ENCODE results near the gene IGSF9B. TPM values are rescaled to one million over a fixed set of nuclear protein-coding genes. Genes with fewer than 3 reads are reported as not detected.

Gene IGSF9B
- total RNA-seq, 4 donors from 2014 or later = 6.6 to 15.0 (median 9.5) TPM

DNA sequence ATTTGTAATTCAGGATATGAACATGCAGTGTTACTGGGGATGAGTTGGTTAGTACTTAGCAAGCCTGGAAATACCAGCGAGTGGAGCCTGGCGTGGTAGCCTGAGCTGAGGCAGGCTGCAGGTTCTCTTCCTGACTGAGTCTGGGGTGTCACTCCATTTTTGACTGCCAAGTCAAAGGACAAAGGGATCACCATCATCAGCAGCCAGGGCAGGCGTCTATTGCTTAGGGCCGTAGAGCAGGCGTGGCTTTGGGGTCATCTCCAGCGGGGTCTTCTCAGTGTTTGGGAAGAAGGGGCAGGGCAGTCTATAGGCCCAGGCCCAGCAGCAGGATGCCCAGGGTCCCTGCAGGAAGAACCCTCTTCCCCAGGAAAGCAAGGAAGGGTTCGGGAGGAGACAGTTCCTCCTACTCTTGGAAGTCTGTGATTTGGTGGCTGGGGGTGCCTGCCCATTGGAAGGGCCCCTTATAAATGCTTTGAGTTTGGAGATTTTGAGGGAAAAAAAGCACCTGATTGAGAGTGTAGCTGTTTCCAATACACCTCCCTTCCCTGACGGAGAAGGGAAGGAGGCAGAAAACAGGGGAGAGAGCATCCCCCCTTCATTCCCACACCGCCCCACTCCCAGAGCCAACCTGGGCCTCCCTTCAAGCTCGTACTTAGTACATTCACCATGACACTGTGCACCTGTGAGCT is 60.0 kb downstream of the IGSF9B start:
- Histone ChIP-seq H3K4me1 (no peaks in the 10 kb centered on the region), H3K4me3 (no peak overlapping the region), H3K9me3 (no peaks in the 10 kb centered on the region), H3K27me3 (no peaks in the 10 kb centered on the region), H3K27ac (no peak overlapping the region), H3K36me3 (no peaks in the 10 kb centered on the region)
- 92% methylated on average over 9 of the region's 10 CpGs for WGBS
- DNase-seq (ENCODE audit: low spot score in 2 of 2) = peak; percentile 10 to 52
- TF ChIP-seq POLR2A (IDR thresholded peaks at IDR 0.05) = no peak
- TF ChIP-seq, protein P1, sequence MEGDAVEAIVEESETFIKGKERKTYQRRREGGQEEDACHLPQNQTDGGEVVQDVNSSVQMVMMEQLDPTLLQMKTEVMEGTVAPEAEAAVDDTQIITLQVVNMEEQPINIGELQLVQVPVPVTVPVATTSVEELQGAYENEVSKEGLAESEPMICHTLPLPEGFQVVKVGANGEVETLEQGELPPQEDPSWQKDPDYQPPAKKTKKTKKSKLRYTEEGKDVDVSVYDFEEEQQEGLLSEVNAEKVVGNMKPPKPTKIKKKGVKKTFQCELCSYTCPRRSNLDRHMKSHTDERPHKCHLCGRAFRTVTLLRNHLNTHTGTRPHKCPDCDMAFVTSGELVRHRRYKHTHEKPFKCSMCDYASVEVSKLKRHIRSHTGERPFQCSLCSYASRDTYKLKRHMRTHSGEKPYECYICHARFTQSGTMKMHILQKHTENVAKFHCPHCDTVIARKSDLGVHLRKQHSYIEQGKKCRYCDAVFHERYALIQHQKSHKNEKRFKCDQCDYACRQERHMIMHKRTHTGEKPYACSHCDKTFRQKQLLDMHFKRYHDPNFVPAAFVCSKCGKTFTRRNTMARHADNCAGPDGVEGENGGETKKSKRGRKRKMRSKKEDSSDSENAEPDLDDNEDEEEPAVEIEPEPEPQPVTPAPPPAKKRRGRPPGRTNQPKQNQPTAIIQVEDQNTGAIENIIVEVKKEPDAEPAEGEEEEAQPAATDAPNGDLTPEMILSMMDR (IDR thresholded peaks at IDR 0.05) = no peak

DNA sequence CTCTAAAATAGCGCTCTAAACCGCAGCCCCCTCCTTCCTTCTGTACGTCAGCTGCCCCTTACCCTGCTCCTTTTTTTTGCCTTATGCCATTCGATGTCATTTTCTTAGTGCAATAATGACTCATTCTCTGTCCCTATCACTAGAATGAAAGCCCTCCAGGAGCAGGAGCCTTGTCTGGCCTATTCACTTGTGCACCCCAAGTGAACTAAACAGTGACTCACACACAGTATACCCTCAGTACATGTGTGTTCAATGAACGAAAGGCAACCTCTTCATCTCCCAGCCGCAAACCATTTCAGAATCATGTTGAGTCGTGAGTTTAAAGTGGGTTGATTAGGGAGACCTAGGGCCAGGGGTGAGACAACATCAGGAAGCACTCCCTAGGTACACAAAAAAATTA is 60.7 kb downstream of the IGSF9B start:
- no peaks in the 10 kb centered on the region for H3K4me1 ChIP-seq
- no peaks in the 10 kb centered on the region for H3K27me3 ChIP-seq
- WGBS = 83% methylated on average over 7 of the region's 7 CpGs
- no peak overlapping the region for H3K4me3 ChIP-seq
- H3K36me3 ChIP-seq = no peaks in the 10 kb centered on the region
- TF ChIP-seq POLR2AphosphoS5 (IDR thresholded peaks at IDR 0.05) (no peak), POLR2A (IDR thresholded peaks at IDR 0.05) (no peak), EP300 (IDR thresholded peaks at IDR 0.05) (no peak)
- TF ChIP-seq, protein P1 (IDR thresholded peaks at IDR 0.05) = no peak
- DNase-seq (ENCODE audit: low spot score in 2 of 2) = peak; percentile 5 to 41
- H3K9me3 ChIP-seq = no peaks in the 10 kb centered on the region
- no peak overlapping the region for H3K27ac ChIP-seq

DNA sequence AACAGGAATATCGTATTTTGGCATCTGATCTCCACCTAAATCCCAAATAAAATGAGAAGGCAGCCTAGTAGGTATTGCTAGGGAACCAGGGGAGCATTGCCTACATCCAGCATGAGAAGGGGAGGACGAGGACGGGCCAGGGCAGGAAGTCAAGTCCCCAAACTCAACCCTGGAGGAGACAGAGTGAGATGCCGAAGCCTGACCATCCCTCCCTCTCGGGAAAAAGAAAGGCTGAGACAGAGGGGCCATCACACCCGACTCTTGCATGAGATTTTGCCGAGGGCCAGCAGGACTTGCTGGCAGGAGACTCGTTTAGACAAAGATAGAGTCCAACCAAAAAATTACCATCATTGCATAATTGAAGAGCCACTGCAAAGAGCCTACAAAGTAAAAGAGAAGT is 61.2 kb downstream of the IGSF9B start:
- H3K4me1 ChIP-seq = no peaks in the 10 kb centered on the region
- no peaks in the 10 kb centered on the region for H3K36me3 ChIP-seq
- WGBS = 68% methylated on average over 8 of the region's 8 CpGs
- H3K27me3 ChIP-seq = no peaks in the 10 kb centered on the region
- H3K27ac ChIP-seq = no peak overlapping the region
- DNase-seq (ENCODE audit: low spot score in 2 of 2) = peak; percentile 20 to 29
- no peaks in the 10 kb centered on the region for H3K9me3 ChIP-seq
- no peak for TF ChIP-seq POLR2AphosphoS5 (IDR thresholded peaks at IDR 0.05)
- no peak for TF ChIP-seq POLR2A (IDR thresholded peaks at IDR 0.05)
- TF ChIP-seq EP300 (IDR thresholded peaks at IDR 0.05) = no peak
- TF ChIP-seq, protein P1 (IDR thresholded peaks at IDR 0.05) = no peak
- H3K4me3 ChIP-seq = no peak overlapping the region

DNA sequence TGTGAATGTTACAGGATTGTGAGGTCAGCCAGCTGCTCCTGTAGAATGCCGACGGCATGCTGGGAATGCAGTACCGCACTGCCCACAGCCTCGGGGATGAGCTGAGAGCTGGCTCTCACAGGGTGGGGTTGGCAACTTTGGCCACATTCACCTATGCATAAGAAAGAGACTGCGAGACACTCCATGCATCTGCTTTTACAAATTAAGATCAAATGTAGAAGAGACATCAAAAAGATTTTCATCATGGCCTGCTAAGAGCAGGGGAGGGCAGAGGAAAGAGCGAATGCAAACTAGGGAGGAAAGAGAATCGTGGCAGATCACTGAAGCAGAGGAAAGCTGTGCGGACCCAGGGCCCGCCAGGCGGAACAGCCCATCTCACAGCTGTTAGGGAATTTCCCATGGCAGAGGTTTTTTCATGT is 61.7 kb downstream of the IGSF9B start:
- H3K4me3 ChIP-seq = no peak overlapping the region
- no peaks in the 10 kb centered on the region for H3K27me3 ChIP-seq
- no peaks in the 10 kb centered on the region for H3K9me3 ChIP-seq
- TF ChIP-seq POLR2A (IDR thresholded peaks at IDR 0.05) = no peak
- no peak for TF ChIP-seq EP300 (IDR thresholded peaks at IDR 0.05)
- no peak for TF ChIP-seq POLR2AphosphoS5 (IDR thresholded peaks at IDR 0.05)
- TF ChIP-seq, protein P1 (IDR thresholded peaks at IDR 0.05) = no peak
- DNase-seq (ENCODE audit: low spot score in 2 of 2) = peak; percentile 16 to 45
- H3K4me1 ChIP-seq = no peaks in the 10 kb centered on the region
- H3K36me3 ChIP-seq = no peaks in the 10 kb centered on the region
- no peak overlapping the region for H3K27ac ChIP-seq
- WGBS = 44% methylated on average over 10 of the region's 10 CpGs

DNA sequence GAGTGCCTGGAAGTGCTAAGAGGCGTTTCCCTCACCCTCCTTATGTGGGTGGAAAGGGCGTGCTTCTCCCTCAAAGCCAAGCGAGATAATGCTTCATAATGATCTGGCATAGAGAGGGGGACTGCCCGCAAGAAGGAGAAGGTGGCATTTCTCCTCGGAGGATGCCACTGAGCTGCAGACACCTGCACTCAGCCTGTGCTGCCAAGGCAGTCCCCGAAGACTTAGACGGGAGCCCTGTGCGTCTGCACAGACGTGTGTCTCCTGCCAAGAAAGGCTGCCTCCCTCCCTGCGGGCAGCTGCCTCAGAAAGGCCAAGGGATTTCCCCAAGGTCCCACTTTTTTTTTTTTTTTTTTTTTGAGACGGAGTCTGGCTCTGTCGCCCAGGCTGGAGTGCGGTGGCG is 63.4 kb downstream of the IGSF9B start:
- H3K36me3 ChIP-seq = no peaks in the 10 kb centered on the region
- no peak overlapping the region for H3K4me3 ChIP-seq
- no peaks in the 10 kb centered on the region for H3K4me1 ChIP-seq
- no peaks in the 10 kb centered on the region for H3K27me3 ChIP-seq
- DNase-seq (ENCODE audit: low spot score in 2 of 2) = no peak
- 65% methylated on average over 14 of the region's 14 CpGs for WGBS
- TF ChIP-seq, protein P1 (IDR thresholded peaks at IDR 0.05) = no peak
- no peaks in the 10 kb centered on the region for H3K9me3 ChIP-seq
- H3K27ac ChIP-seq = no peak overlapping the region

Measured in suprapubic skin (tissue), 4 donors.